Bronchial epithelial cell (primary cell): ENCODE results near the gene SH3GLB1. TPM values are rescaled to one million over a fixed set of nuclear protein-coding genes. Genes with fewer than 3 reads are reported as not detected.

Experiments
- DNase-seq: peaks from one replicate; pipeline ENCODE4 v3.0.0-alpha.2; 2010; ENCODE audit warnings: low read depth
- FAIRE-seq: peaks from 2 replicates; lab custom pipeline; 2011; peaks lifted over from hg19 to GRCh38; lab: Jason Lieb, UNC
- H3K27me3 ChIP-seq: 2 replicates; pipeline ENCODE4 v1.5.1; 2011; ENCODE audit warnings: low read length; ENCODE audit not compliant: control insufficient read depth, insufficient read depth
- H3K36me3 ChIP-seq: 2 replicates; pipeline ENCODE4 v1.5.1; 2011; ENCODE audit warnings: low read length; ENCODE audit not compliant: control insufficient read depth, insufficient read depth
- H3K4me3 ChIP-seq: 2 replicates; pipeline ENCODE4 v1.5.1; 2011; ENCODE audit warnings: mild to moderate bottlenecking, low read depth, low read length, control low read depth
- total RNA-seq: library from RNA; depleted of rRNA; stranded (reverse); fragments of >200 nt; gene quantifications from 2 replicates; pipeline ENCODE4 v1.2.1, GENCODE V29; 2014
- TF ChIP-seq, protein P1 (sequence below): IDR thresholded peaks from 2 replicates; pipeline ENCODE4 v1.5.1; 2011; ENCODE audit warnings: mild to moderate bottlenecking, moderate library complexity, low read length, control low read depth, inconsistent platforms; ENCODE audit not compliant: insufficient read depth, severe bottlenecking

The SH3GLB1 gene
- total RNA-seq, 1 donor from 2014 or later: 21.3 TPM

DNA sequence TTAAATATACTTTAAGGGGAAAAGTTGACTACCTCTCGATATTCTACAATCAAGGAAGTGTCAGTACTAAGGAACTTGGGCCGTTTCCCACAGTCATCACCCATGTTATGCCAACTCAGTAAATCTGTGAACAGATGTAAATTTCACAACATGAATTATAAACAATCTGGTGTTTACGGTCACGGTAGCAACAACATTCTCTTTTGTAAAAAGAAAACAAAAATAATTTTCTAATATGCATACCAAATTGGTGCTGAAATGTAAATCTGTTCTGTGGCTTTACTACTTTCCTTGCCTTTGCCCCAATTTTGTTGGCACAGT lies 1.2 kb downstream of the SH3GLB1 start:
- H3K4me3 ChIP-seq: peak overlapping the region; percentile 93
- TF ChIP-seq, protein P1, sequence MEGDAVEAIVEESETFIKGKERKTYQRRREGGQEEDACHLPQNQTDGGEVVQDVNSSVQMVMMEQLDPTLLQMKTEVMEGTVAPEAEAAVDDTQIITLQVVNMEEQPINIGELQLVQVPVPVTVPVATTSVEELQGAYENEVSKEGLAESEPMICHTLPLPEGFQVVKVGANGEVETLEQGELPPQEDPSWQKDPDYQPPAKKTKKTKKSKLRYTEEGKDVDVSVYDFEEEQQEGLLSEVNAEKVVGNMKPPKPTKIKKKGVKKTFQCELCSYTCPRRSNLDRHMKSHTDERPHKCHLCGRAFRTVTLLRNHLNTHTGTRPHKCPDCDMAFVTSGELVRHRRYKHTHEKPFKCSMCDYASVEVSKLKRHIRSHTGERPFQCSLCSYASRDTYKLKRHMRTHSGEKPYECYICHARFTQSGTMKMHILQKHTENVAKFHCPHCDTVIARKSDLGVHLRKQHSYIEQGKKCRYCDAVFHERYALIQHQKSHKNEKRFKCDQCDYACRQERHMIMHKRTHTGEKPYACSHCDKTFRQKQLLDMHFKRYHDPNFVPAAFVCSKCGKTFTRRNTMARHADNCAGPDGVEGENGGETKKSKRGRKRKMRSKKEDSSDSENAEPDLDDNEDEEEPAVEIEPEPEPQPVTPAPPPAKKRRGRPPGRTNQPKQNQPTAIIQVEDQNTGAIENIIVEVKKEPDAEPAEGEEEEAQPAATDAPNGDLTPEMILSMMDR: no peak
- H3K36me3 ChIP-seq: no peaks in the 10 kb centered on the region
- DNase-seq (peak; percentile 28), FAIRE-seq (no peak)
- H3K27me3 ChIP-seq: no peaks in the 10 kb centered on the region

DNA sequence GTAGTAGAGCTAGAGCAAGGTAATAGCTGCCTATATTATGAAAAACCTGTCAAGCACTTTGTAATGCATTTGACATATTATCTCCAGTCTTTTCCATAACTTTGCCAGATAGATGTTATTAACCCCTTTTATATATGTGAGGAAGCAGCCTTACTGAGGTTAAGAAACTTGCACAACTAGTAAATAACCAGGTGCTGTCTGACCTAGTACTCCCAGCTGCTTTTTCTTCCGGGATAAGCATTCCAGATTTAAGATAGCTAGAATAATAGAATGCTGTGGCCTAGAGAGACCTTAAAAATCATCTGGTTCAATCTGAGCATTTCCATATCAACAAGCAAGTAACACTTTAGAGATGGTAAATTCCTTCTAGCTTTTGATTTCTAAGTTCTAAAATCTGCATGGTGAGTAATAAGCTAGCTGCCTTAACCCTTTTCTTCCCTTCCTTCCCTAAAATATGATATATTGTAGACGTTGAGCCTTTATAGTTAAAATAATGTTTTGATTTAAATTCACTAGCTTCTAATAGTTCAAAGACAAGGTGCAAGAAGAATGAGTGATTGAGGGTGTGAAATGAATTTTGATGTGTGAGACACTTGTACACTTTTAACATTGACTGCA lies 1.8 kb downstream of the SH3GLB1 start:
- Histone ChIP-seq H3K27me3 (no peaks in the 10 kb centered on the region), H3K36me3 (no peaks in the 10 kb centered on the region), H3K4me3 (peak overlapping the region; percentile 93)
- TF ChIP-seq, protein P1: no peak
- no peak for FAIRE-seq
- DNase-seq: peak; percentile 24

DNA sequence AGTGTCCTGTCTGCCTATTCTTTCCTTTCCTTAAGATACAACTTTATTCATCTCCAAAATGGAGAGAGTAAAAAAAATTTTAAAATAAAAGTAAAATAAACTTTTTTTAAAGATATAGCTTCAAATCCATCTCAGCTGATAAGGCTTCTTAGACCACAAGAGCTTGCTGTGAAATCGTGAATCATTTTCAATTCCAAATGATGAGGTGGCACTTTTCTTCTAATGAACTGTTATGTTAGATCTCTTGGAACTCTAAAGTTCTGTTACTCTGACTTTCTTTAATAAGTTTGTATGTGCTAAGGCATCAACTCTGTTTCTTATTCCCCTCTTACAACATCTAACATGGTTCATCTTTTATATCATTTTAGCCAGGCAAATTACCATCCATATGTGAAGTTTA lies 4.5 kb downstream of the SH3GLB1 start:
- TF ChIP-seq, protein P1: no peak
- no peak overlapping the region for H3K4me3 ChIP-seq
- no peaks in the 10 kb centered on the region for H3K27me3 ChIP-seq
- H3K36me3 ChIP-seq: no peaks in the 10 kb centered on the region
- FAIRE-seq: no peak
- peak; percentile 20 for DNase-seq

DNA sequence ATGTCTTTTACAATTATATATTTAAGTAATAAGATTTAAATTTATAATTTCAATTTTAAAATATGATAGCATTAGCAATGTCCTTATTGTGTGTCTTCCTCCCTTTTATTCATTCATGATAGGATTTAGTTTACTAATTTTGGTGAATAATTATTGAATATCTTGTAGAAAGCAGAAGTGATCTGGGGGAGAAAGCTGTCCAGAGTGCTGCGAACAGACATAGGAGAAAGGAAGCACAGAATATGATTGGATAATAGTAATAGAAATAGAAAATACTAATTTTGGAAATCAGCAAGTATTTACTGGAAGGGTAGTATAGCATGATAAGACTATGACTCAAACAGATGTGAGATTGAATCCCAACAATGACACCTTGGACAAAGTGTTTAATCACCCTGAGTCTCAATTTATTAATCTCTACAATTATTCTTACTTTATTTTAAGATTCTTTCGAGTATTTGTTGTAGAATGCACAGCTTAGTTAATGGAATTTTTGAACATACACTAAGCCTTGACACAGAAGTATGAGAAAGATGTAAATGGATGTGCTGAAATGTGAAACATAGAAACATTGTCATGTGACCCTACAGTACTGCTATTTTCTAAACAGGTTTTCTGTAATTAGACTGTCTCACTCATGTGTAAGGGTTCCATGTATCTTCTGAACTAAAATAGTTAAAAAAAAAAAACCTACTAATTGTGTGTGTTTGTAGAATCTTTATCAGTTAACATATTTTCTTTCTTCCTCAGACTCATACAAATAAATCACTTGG lies 7.9 kb downstream of the SH3GLB1 start:
- no peaks in the 10 kb centered on the region for H3K36me3 ChIP-seq
- no peaks in the 10 kb centered on the region for H3K27me3 ChIP-seq
- DNase-seq (peak; percentile 29), FAIRE-seq (no peak)
- TF ChIP-seq, protein P1: no peak
- no peak overlapping the region for H3K4me3 ChIP-seq

DNA sequence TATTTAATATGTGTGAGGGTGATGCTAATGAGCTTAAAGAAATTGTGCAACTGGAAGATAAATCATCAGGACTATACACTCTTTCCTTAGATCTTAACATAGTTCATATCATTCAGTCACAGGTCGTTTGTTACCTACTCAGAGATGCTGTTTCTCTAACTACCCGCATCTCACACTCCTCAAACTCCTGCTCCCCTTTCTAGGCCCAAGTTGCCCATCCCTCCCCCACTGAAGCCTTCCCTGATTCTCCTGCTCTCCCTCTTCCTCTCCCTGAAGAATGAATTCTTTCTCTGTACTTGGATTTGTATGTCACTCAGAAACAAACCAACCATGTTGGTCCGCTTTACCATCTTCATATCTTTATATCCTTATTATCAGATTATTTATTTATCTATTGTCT lies 9.1 kb downstream of the SH3GLB1 start:
- TF ChIP-seq, protein P1: no peak
- Histone ChIP-seq H3K27me3 (no peaks in the 10 kb centered on the region), H3K36me3 (no peaks in the 10 kb centered on the region), H3K4me3 (no peak overlapping the region)
- DNase-seq (peak; percentile 27), FAIRE-seq (no peak)
